Small intestine (tissue), 16 donors: ENCODE results near the gene C20orf141. TPM values are rescaled to one million over a fixed set of nuclear protein-coding genes. Genes with fewer than 3 reads are reported as not detected.
A peak's percentile ranks its signal among the peaks of the same experiment; 100 is the strongest.
"Not testable (repeated sequence)": the region's sequence is repeated elsewhere in the genome, so short reads cannot be mapped to it uniquely, and the experiment has no call there.

Experiments used
- DNase-seq, 2 donors: peaks; one replicate each; pipeline versions ENCODE4 v3.0.0 to v3.0.0-alpha.2; 2013
- FAIRE-seq: peaks from 2 replicates; lab custom pipeline; 2012; peaks lifted over from hg19 to GRCh38; lab: Jason Lieb, UNC
- H3K27ac ChIP-seq, 3 donors: one replicate each; pipeline ENCODE4 v1.5.1; 2013; ENCODE audit warnings: low read length in 2 of 3, mild to moderate bottlenecking in 2 of 3, control low read depth in 1 of 3, inconsistent platforms in 1 of 3, low read depth in 1 of 3, moderate library complexity in 1 of 3
- H3K27me3 ChIP-seq, 3 donors: one replicate each; pipeline ENCODE4 v1.6.1; 2013; ENCODE audit warnings: low read length in 3 of 3, inconsistent platforms in 1 of 3; ENCODE audit not compliant: control insufficient read depth in 3 of 3, insufficient read depth in 3 of 3
- H3K36me3 ChIP-seq, 3 donors: one replicate each; pipeline ENCODE4 v1.6.1; 2013; ENCODE audit warnings: low read length in 3 of 3, inconsistent platforms in 1 of 3, low read depth in 1 of 3, mild to moderate bottlenecking in 1 of 3, moderate library complexity in 1 of 3; ENCODE audit not compliant: control insufficient read depth in 3 of 3, insufficient read depth in 2 of 3
- H3K4me1 ChIP-seq, 3 donors: one replicate each; pipeline ENCODE4 v1.6.1; 2013; ENCODE audit warnings: low read length in 2 of 3, inconsistent platforms in 1 of 3, low read depth in 1 of 3, mild to moderate bottlenecking in 1 of 3, moderate library complexity in 1 of 3; ENCODE audit not compliant: control insufficient read depth in 3 of 3, insufficient read depth in 2 of 3
- H3K4me3 ChIP-seq, 3 donors: one replicate each; pipeline ENCODE4 v1.5.1; 2013; ENCODE audit warnings: low read length in 3 of 3, control low read depth in 1 of 3, inconsistent platforms in 1 of 3, low read depth in 1 of 3, mild to moderate bottlenecking in 1 of 3, moderate library complexity in 1 of 3
- H3K9me3 ChIP-seq, 2 donors: one replicate each; pipeline ENCODE4 v1.6.1; 2013; ENCODE audit warnings: low read depth in 1 of 2, low read length in 1 of 2; ENCODE audit not compliant: control insufficient read depth in 2 of 2, insufficient read depth in 1 of 2
- WGBS, 3 donors: extraction: QIAGEN DNeasy Blood & Tissue Kit; methylation state at CpG; one replicate each; pipeline ENCODE4 v1.1.7; 2013; 5-methylcytosine and 5-hydroxymethylcytosine counted together
- long read RNA-seq, 10 donors: transcript quantifications; one replicate each; lab custom pipeline, GENCODE V29; 2026
- polyA plus RNA-seq, 4 donors: library from polyadenylated mRNA; stranded (reverse) in 3 of 4; unstranded in 1 of 4; fragments of 200-250 nt in 3 of 4; fragments of 120-200 nt in 1 of 4; gene quantifications; one replicate each; pipeline versions ENCODE4 v1.2.1 to v1.2.3, GENCODE V29; 2013
- donor health status: healthy with polysubstance abuse.
- donor health status: control.
- donor health status: control.
- donor health status: Bipolar disorder and iron deficiency.
- donor health status: healthy.

C20orf141 gene
- polyA plus RNA-seq: not detected
- long read RNA-seq, donor 1: 0 reads
- long read RNA-seq, donor 2: 0 reads
- long read RNA-seq, donor 3: 0 reads
- long read RNA-seq, donor 4: 0 reads
- long read RNA-seq, donor 5: 0 reads
- long read RNA-seq, donor 6: 0 reads
- long read RNA-seq, donor 7: 0 reads
- long read RNA-seq, donor 8: 0 reads
- long read RNA-seq, donor 9: 0 reads
- long read RNA-seq, donor 10: 0 reads

DNA sequence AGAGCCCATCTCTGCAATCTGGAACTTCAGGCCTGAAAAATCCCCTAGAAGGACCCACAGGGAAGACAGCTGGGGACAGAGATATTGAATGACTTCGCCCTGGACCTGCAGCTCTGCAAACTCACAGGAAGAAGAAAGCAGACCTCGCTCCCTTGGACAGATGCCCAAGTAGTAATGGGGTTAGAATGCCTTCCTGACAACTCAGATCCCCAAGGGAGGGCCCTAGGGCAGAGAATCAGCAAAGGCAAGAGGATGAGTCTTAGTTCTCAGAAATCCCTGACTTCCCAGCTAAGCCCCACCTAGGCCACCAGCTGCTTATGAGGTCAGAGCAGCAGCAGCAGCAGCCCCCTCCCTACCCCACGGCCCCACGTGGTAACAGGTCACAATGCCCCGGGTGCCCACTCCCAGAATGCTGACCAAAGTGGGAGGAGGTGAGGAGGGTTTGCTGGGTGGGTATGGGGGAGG is at the start of gene C20orf141:
Gene C20orf141, plus strand, starts transcription at position 401 of the 465 bp plus-strand sequence. CDS start 198 bp downstream, outside the sequence.
- H3K27me3 ChIP-seq: peaks cover 0 to 13% (median 0%) of the 10 kb centered on the region in 3 donors
- 30 to 39% (median 32%) methylated on average over 5 of the region's 5 CpGs for WGBS, 3 donors
- no peaks in the 10 kb centered on the region for H3K4me1 ChIP-seq
- H3K4me3 ChIP-seq: no peak within 1 kb of the TSS
- H3K27ac ChIP-seq: peak within 1 kb of the TSS in 1 of 3 donors; percentile 24
- no peak for DNase-seq
- H3K36me3 ChIP-seq: no peaks in the 10 kb centered on the region
- no peak for FAIRE-seq
- H3K9me3 ChIP-seq: no peaks in the 10 kb centered on the region

DNA sequence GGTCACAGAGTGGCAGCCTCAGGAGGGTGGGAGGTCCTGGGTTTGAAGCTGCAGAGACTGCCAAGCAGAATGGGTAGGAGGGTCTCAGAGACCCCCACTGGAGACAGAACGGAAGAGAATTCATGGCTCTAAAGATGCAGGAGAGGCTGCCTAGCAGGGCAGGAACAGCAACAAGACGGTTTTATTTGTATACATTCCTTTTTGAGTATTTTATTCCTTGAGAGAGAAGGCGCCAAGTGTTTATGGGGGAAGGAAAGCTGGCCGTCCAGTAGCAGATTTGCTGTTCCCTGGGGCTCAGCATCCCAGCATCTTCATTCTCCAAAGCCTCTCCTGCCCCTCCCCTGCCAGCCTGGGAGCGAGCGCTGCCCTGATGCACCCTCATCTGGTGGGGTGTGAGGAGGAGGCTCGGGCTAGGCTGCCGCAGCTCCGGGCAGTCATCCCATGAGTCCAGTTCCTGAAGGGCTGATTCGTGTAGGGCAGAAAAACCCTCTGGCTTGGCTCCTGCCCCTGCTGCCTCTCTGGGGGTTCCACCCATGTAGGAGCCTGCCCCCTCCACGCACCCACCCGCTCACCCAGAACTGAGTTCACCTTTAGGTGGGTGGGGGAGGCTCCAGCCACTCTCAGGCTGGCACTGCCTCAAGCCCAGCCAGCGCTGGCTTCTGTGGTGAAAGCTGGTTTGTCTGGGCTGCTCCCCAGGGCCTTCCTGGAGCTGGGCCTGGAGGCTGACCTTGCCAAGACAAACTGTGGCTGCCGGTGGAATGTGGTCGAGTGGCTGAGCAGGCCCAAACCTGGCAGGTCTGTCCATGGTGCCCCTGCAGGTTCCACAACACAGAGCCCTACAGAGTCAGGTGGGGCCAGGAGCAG is 46.8 kb upstream of the C20orf141 start:
- H3K27me3 ChIP-seq: peaks cover 0 to 12% (median 4%) of the 10 kb centered on the region in 3 donors
- H3K9me3 ChIP-seq: no peaks in the 10 kb centered on the region
- H3K27ac ChIP-seq: no peak overlapping the region
- FAIRE-seq (no peak), DNase-seq (no peak)
- H3K4me3 ChIP-seq: no peak overlapping the region
- no peaks in the 10 kb centered on the region for H3K36me3 ChIP-seq
- no peaks in the 10 kb centered on the region for H3K4me1 ChIP-seq
- 54 to 60% (median 58%) methylated on average over 15 of the region's 15 CpGs for WGBS, 3 donors

DNA sequence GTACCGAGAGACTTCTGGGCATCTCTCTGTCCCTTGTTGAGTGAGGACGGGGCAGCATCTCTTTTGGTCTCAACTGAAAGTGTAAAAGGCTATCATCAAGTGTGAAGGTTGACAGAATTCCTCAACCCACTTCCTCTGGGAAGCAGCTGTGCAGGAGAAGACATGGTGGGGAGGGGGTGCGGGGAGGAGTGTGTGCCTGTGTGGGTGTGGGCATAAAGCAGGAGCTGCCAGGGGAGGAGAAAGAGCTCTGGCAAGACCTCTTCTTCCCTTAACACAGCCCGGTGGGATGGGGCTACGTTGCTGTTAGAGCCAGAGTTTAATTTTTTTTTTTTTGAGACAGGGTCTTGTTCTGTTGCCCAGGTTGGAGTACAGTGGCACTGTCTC is 46.2 kb upstream of the C20orf141 start:
- H3K4me3 ChIP-seq: no peak overlapping the region
- DNase-seq (no peak), FAIRE-seq (no peak)
- no peaks in the 10 kb centered on the region for H3K36me3 ChIP-seq
- no peaks in the 10 kb centered on the region for H3K9me3 ChIP-seq
- H3K27me3 ChIP-seq: peaks cover 0 to 9% (median 4%) of the 10 kb centered on the region in 3 donors
- H3K4me1 ChIP-seq: no peaks in the 10 kb centered on the region
- WGBS, 3 donors: 64 to 92% (median 67%) methylated on average over 5 of the region's 5 CpGs
- H3K27ac ChIP-seq: no peak overlapping the region

- not testable (repeated sequence) for DNase-seq, H3K27ac ChIP-seq, H3K9me3 ChIP-seq, FAIRE-seq, H3K4me3 ChIP-seq, H3K27me3 ChIP-seq, H3K4me1 ChIP-seq, H3K36me3 ChIP-seq
- 90 to 93% (median 91%) methylated on average over 12 of the region's 12 CpGs for WGBS, 3 donors
These were observed 44.7 kb upstream of the C20orf141 start for GRCh38 chr20:2770091-2770490.

DNA sequence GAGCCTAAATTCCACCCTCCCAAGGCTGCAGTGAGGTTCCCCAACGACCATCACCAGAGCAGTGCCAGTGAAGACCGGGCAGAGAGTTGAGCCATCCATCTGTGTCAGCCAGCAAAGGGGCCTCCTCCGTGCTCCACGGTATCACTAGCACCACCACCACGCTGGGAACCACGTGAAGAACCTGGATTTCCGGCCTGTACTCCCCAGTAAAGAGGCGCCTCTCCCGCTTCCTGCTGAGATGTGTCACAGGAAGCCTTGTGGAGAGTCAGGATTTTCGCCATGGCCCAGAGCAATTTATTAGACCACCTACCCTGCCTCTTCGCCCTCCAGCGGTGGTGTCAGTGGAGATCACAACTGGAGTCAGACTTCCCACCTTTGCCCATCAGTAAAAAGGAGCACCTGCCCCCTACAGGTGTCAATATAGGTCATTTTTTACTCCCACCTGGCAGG is 43.1 kb upstream of the C20orf141 start:
- Histone ChIP-seq H3K4me1 (no peaks in the 10 kb centered on the region), H3K9me3 (peaks cover 0 to 4% of the 10 kb centered on the region in 2 donors), H3K27ac (no peak overlapping the region), H3K27me3 (peaks cover 0 to 9% (median 6%) of the 10 kb centered on the region in 3 donors), H3K36me3 (no peaks in the 10 kb centered on the region), H3K4me3 (no peak overlapping the region)
- DNase-seq (no peak), FAIRE-seq (no peak)
- 36 to 63% (median 59%) methylated on average over 12 of the region's 12 CpGs for WGBS, 3 donors

GRCh38 chr20:2773812-2774211 is 41.0 kb upstream of the C20orf141 start:
- Histone ChIP-seq H3K4me1 (no peaks in the 10 kb centered on the region), H3K9me3 (peaks cover 0 to 4% of the 10 kb centered on the region in 2 donors), H3K27me3 (peaks cover 0 to 4% (median 0%) of the 10 kb centered on the region in 3 donors), H3K27ac (no peak overlapping the region), H3K4me3 (no peak overlapping the region), H3K36me3 (no peaks in the 10 kb centered on the region)
- DNase-seq (no peak), FAIRE-seq (no peak)
- WGBS, 3 donors: 73 to 87% (median 75%) methylated on average over 9 of the region's 9 CpGs

GRCh38 chr20:2775139-2775538 is 39.6 kb upstream of the C20orf141 start:
- H3K4me3 ChIP-seq: no peak overlapping the region
- peaks cover 0 to 4% of the 10 kb centered on the region in 2 donors for H3K9me3 ChIP-seq
- DNase-seq (no peak), FAIRE-seq (no peak)
- H3K4me1 ChIP-seq: no peaks in the 10 kb centered on the region
- peaks cover 0 to 4% (median 0%) of the 10 kb centered on the region in 3 donors for H3K27me3 ChIP-seq
- no peak overlapping the region for H3K27ac ChIP-seq
- 77 to 91% (median 82%) methylated on average over 3 of the region's 3 CpGs for WGBS, 3 donors
- H3K36me3 ChIP-seq: no peaks in the 10 kb centered on the region

- WGBS, 3 donors: 77 to 80% (median 79%) methylated on average over 10 of the region's 10 CpGs
- peaks cover 0 to 4% of the 10 kb centered on the region in 2 donors for H3K9me3 ChIP-seq
- DNase-seq (no peak), FAIRE-seq (no peak)
- H3K27ac ChIP-seq: no peak overlapping the region
- no peaks in the 10 kb centered on the region for H3K36me3 ChIP-seq
- H3K27me3 ChIP-seq: peaks cover 0 to 6% (median 2%) of the 10 kb centered on the region in 3 donors
- no peak overlapping the region for H3K4me3 ChIP-seq
- no peaks in the 10 kb centered on the region for H3K4me1 ChIP-seq
These were observed 36.0 kb upstream of the C20orf141 start for GRCh38 chr20:2778602-2779321.
